K562 (cell line): Measurements from ENCODE around the gene CST2.

Experiments
- GABPA ChIP-seq: fragments of 200-800 bp; sonication (Bioruptor generic); conservative IDR thresholded peaks from 2 replicates; pipeline ENCODE4 v1.6.1; 2016; ENCODE audit warnings: low read depth, missing genetic modification characterization, missing compliant biosample characterization
- GTF2F1 ChIP-seq: IDR thresholded peaks from 2 replicates; pipeline ENCODE4 v1.6.1; 2011; ENCODE audit warnings: low read depth, low read length, improper control_type of control experiment
- MAFF ChIP-seq: IDR thresholded peaks from 2 replicates; pipeline ENCODE4 v1.6.1; 2012; ENCODE audit warnings: low read length, improper control_type of control experiment
- POLR2AphosphoS5 ChIP-seq: IDR thresholded peaks from 2 replicates; pipeline ENCODE4 v1.6.1; 2011; ENCODE audit warnings: mild to moderate bottlenecking, low read depth, low read length, moderate library complexity; ENCODE audit not compliant: control insufficient read depth, insufficient read depth
- SMC3 ChIP-seq: conservative IDR thresholded peaks from 2 replicates; pipeline ENCODE4 v1.6.1; 2011; ENCODE audit warnings: low read depth, low read length, improper control_type of control experiment; ENCODE audit not compliant: insufficient read depth
- ZBTB1 ChIP-seq: sonication (generic); formaldehyde crosslinking; IDR thresholded peaks from 2 replicates; pipeline ENCODE4 v1.8.1; 2023; ENCODE audit warnings: missing genetic modification reagents, low read depth, mild to moderate bottlenecking, borderline replicate concordance
- ZFP36 ChIP-seq: fragments of 150-350 bp; IDR thresholded peaks from 2 replicates; pipeline ENCODE4 v1.6.1; 2018; ENCODE audit warnings: low read length, low read depth; ENCODE audit not compliant: partially characterized antibody
- ZKSCAN1 ChIP-seq: fragments of 150-350 bp; IDR thresholded peaks from 2 replicates; pipeline ENCODE4 v1.6.1; 2016; ENCODE audit warnings: low read depth, low read length
- ZNF274 ChIP-seq: IDR thresholded peaks from 2 replicates; pipeline ENCODE4 v1.6.1; 2011; ENCODE audit warnings: low read depth, mild to moderate bottlenecking, low read length, moderate library complexity, borderline replicate concordance
- TF ChIP-seq, protein P1 (sequence below): sonication (generic); formaldehyde crosslinking; IDR thresholded peaks from 2 replicates; pipeline ENCODE4 v1.5.0; 2020; ENCODE audit warnings: missing genetic modification reagents
- TF ChIP-seq, protein P2 (sequence below), 2 experiments: fragments of 450-650 bp; formaldehyde crosslinking in 1 of 2; IDR thresholded peaks; 2 replicates each; pipeline versions ENCODE4 v1.4.0 to v1.6.1; 2014 to 2020; ENCODE audit warnings: mild to moderate bottlenecking in 2 of 2, borderline replicate concordance in 1 of 2, low read depth in 1 of 2
- TF ChIP-seq, protein P3 (sequence below): fragments of 450-650 bp; IDR thresholded peaks from 2 replicates; pipeline ENCODE4 v1.6.1; 2016; ENCODE audit warnings: borderline replicate concordance

DNA sequence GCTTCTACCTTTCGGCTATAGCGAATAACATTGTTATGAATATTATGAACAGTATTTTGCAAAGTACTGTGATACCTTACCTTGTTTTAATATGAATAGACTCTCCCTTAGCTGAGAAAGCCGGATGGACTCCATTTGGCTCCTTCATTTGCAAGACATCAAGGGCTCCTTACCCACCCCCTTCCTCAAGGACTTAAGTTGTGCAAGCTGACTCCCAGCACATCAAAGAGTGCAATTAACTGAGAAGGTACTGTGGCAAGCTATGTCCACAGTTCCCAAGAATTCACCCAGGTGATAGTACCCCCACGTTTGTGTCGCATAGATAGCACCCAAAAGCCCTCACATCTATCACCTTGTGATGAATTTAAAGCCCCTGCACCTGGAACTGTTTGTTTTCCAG lies 41.8 kb upstream of the CST2 start:
- TF ChIP-seq GTF2F1: no peak
- TF ChIP-seq ZNF274: no peak
- no peak for TF ChIP-seq ZFP36
- TF ChIP-seq, protein P1, sequence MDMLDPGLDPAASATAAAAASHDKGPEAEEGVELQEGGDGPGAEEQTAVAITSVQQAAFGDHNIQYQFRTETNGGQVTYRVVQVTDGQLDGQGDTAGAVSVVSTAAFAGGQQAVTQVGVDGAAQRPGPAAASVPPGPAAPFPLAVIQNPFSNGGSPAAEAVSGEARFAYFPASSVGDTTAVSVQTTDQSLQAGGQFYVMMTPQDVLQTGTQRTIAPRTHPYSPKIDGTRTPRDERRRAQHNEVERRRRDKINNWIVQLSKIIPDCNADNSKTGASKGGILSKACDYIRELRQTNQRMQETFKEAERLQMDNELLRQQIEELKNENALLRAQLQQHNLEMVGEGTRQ (CRISPR knock-in tag): no peak
- no peak for TF ChIP-seq MAFF
- no peak for TF ChIP-seq GABPA (tag)
- TF ChIP-seq POLR2AphosphoS5: no peak
- no peak for TF ChIP-seq ZKSCAN1
- TF ChIP-seq, protein P2, sequence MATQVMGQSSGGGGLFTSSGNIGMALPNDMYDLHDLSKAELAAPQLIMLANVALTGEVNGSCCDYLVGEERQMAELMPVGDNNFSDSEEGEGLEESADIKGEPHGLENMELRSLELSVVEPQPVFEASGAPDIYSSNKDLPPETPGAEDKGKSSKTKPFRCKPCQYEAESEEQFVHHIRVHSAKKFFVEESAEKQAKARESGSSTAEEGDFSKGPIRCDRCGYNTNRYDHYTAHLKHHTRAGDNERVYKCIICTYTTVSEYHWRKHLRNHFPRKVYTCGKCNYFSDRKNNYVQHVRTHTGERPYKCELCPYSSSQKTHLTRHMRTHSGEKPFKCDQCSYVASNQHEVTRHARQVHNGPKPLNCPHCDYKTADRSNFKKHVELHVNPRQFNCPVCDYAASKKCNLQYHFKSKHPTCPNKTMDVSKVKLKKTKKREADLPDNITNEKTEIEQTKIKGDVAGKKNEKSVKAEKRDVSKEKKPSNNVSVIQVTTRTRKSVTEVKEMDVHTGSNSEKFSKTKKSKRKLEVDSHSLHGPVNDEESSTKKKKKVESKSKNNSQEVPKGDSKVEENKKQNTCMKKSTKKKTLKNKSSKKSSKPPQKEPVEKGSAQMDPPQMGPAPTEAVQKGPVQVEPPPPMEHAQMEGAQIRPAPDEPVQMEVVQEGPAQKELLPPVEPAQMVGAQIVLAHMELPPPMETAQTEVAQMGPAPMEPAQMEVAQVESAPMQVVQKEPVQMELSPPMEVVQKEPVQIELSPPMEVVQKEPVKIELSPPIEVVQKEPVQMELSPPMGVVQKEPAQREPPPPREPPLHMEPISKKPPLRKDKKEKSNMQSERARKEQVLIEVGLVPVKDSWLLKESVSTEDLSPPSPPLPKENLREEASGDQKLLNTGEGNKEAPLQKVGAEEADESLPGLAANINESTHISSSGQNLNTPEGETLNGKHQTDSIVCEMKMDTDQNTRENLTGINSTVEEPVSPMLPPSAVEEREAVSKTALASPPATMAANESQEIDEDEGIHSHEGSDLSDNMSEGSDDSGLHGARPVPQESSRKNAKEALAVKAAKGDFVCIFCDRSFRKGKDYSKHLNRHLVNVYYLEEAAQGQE (IDR thresholded peaks at IDR 0.05; ENCODE audit: borderline replicate concordance): no peak
- TF ChIP-seq, protein P2 (CRISPR knock-in tag; IDR thresholded peaks at IDR 0.05; ENCODE audit: low read depth): no peak
- TF ChIP-seq ZBTB1 (CRISPR knock-in tag): no peak
- TF ChIP-seq, protein P3, sequence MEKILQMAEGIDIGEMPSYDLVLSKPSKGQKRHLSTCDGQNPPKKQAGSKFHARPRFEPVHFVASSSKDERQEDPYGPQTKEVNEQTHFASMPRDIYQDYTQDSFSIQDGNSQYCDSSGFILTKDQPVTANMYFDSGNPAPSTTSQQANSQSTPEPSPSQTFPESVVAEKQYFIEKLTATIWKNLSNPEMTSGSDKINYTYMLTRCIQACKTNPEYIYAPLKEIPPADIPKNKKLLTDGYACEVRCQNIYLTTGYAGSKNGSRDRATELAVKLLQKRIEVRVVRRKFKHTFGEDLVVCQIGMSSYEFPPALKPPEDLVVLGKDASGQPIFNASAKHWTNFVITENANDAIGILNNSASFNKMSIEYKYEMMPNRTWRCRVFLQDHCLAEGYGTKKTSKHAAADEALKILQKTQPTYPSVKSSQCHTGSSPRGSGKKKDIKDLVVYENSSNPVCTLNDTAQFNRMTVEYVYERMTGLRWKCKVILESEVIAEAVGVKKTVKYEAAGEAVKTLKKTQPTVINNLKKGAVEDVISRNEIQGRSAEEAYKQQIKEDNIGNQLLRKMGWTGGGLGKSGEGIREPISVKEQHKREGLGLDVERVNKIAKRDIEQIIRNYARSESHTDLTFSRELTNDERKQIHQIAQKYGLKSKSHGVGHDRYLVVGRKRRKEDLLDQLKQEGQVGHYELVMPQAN: no peak
- no peak for TF ChIP-seq SMC3
